AG04449 (cell line): ENCODE results near the gene PRKAG2.
"Not testable (repeated sequence)": the region's sequence is repeated elsewhere in the genome, so short reads cannot be mapped to it uniquely, and the experiment has no call there.

ENCODE experiments used
- CTCF ChIA-PET: fragments of 350-600 bp; formaldehyde crosslinking; extraction: SDS; loops from one replicate; lab custom pipeline; 2021; ENCODE audit warnings: antibody characterized with exemption; lab: Yijun Ruan, JAX
- POLR2A ChIA-PET: fragments of 400-600, 350-600 bp; formaldehyde crosslinking; extraction: SDS; loops from one replicate; lab custom pipeline; 2020; ENCODE audit warnings: antibody characterized with exemption, inconsistent platforms; lab: Yijun Ruan, JAX
- DNase-seq: peaks from one replicate; pipeline ENCODE4 v3.0.0-alpha.2; 2010; ENCODE audit warnings: low read depth, low spot score
- H3K4me3 ChIP-seq: 2 replicates; pipeline ENCODE4 v1.5.1; 2011; ENCODE audit warnings: low read depth, mild to moderate bottlenecking, control low read depth, low read length
- CTCF ChIP-seq: IDR thresholded peaks from one replicate; pipeline ENCODE4 v1.5.1; 2011; ENCODE audit warnings: mild to moderate bottlenecking, moderate library complexity, low read length, control low read depth, inconsistent platforms; ENCODE audit not compliant: insufficient read depth; ENCODE audit errors: missing control alignments

The PRKAG2 gene

DNA sequence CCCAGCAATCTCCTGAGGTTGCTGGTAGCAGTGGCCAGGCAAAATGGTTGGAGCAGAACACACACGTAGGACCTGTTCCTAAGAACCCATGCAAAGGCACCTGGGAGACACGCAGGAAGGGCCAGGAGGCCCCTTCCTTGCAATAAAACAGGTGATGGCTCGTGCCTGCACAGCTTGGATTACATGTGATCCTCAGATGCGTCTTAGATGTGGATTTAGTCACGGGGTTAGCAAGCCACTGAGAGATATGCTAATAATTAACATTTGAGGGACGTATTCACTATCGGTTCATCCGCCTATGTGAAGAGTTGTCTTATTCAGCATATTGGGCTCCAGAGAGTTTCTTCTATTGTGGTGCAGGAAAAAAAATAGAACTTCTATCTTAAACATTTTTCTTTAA is 352.6 kb downstream of the PRKAG2 start:
- no peak for TF ChIP-seq CTCF
- no peak for DNase-seq
- no peak overlapping the region for H3K4me3 ChIP-seq
- ChIA-PET POLR2A (no interaction called here), CTCF (interaction anchor here (1.7 kb wide), 1 partner anchor 14 kb away, joined by 5 read pairs; no protein-coding TSS in a partner anchor)

DNA sequence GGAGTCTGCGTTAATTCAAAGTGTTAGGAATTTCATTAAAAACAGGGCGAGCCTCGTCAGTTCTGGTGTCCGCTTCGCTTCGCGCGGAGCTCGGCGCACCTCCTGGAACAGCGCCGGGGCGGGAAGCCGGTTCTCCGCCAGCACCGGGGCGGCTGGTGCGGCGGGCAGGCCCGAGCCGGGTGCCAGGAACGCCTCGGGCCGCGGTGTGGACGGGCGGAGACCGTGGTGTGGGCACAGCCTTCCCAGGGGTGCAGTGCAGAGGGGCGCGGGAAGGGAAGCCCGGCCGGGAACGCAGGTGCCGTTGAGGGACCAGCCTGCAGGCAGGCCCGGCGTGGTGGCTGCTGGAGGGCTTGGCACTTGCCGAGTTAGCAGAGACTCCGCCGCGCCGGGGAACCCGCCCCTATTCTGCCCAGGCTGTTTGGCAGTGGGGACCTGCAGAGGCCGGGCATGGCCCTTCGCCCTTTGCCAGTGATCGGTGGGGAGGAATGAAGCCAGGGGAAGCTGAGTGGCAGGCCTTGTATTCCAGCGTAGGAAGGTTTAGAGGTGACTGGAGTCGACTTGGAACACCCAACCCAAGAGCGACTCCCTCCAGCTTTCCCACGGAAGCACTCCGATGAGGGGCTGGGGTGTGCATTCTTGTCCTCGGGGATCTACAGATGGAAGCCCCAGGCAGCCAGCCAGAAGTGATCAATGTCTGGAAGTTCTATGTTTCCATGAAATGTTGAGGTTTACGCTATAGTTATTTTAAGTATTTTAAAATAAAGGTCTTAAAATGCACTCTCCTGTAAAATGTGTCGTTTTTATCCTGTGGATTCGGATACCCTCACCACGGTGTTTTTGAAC is 356.3 kb downstream of the PRKAG2 start:
- H3K4me3 ChIP-seq: peak overlapping the region; percentile 62
- ChIA-PET POLR2A (interaction anchor here (0.7 to 1.1 kb wide), 5 partner anchors 17 to 216 kb away, joined by 3 to 5 read pairs (median 3); no protein-coding TSS in a partner anchor), CTCF (interaction anchor here (1.6 kb wide), 2 partner anchors 23 to 211 kb away, joined by 4 read pairs; no protein-coding TSS in a partner anchor)
- no peak for DNase-seq
- TF ChIP-seq CTCF: no peak

GRCh38 chr7:151519765-151520418 is 357.0 kb downstream of the PRKAG2 start, which contains the start of gene RHEB:
Gene RHEB (minus strand): TSS chr7:151519895. CDS start chr7:151519511, 384 bp downstream.
- peak within 1 kb of the TSS; percentile 74 for H3K4me3 ChIP-seq
- POLR2A ChIA-PET: interaction anchor here (0.7 to 1.1 kb wide), 5 partner anchors 16 to 217 kb away, joined by 3 to 5 read pairs (median 3); no protein-coding TSS in a partner anchor
- CTCF ChIA-PET: interaction anchor here (1.6 kb wide), 2 partner anchors 24 to 210 kb away, joined by 4 read pairs; no protein-coding TSS in a partner anchor
- TF ChIP-seq CTCF: no peak
- peak; percentile 95 for DNase-seq

DNA sequence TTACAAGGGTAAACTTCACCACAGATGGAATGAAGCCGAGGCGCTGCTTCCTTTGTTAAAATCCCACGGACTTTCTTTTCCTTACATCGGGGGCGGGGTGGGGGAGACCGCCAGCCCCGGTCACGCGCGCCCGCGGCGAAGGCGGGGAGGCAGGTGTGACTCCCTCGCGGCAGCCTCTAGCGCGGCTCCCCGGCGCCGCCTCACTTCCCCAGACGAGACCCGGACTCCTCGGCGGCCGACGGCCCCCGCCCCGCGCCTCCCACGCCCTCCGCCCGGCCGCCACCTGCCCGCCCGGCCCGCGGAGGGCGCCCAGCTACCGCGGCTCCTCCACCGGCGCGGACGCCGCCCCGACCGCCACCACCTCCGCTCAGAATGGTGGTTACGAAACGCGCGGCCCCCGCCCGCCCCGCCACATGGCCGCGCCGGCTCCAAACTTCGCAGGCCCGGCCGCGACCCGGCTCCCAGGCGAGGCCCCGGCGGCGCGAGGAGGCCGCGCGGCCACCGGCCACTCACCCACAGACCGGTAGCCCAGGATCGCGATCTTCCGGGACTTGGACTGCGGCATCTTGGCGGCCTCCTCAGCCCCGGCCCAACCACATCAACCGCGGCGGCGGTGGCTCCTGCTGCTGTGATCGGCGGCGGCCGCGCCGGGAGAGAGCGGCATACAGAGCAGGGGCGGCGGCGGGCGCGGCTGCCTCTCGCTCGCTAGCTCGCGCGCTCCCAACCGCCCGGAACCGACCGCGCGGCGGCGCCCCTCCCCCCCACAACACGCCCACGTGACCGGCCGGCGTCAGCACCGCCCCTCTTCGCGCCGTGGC is 357.8 kb downstream of the PRKAG2 start:
- peak overlapping the region; percentile 74 for H3K4me3 ChIP-seq
- ChIA-PET CTCF (interaction anchor here (1.1 to 1.6 kb wide), 3 partner anchors 25 to 209 kb away, joined by 3 to 4 read pairs (median 4); no protein-coding TSS in a partner anchor), POLR2A (interaction anchor here (0.9 to 1.1 kb wide), 3 partner anchors 16 to 218 kb away, joined by 3 to 5 read pairs (median 3); no protein-coding TSS in a partner anchor)
- not testable (repeated sequence) for DNase-seq

DNA sequence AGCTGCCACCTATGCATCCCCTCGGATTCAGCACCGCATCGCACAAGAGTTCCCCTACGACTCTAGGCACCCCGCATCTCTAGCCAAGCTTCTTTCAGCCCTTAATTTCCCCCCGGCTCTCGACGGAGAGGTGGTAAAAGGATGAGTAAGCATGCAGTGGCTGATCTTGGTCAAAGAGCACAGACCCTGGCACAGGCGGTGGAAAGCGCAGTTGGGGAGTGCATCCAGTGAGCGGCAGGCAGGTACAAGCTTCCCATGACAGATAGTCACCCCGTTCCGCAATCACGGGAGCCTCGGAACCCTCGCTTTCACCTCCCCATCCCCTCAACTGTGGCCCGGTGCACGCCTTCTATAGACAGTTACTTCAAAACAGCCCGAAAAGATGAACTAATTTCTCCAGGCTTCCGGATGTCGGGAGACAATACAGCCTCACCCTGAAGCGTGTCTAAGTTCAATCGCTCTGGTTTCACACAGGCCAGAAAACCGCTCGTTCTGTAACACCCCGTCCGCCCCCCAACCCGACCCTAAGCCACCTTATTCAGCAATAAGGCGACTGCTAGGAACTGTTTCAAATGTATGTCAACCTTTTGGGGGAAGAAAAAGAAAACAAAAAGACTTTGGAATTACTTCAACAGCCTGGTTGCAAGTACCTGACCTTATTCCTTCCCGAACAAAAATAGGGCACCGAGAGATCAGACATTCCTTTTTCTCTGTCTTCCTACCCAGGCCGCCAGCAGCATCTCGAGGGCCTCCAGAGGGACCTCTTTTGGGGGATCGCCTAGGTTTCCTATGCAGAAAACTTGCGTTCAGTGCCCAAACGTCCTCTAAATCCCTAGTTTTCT is 358.6 kb downstream of the PRKAG2 start:
- peak overlapping the region; percentile 74 for H3K4me3 ChIP-seq
- TF ChIP-seq CTCF: no peak
- ChIA-PET CTCF (interaction anchor here (1.1 to 1.6 kb wide), 7 partner anchors 20 to 240 kb away, joined by 3 to 6 read pairs (median 3); no protein-coding TSS in a partner anchor), POLR2A (interaction anchor here (0.9 to 1.0 kb wide), 2 partner anchors 58 to 114 kb away, joined by 3 read pairs; no protein-coding TSS in a partner anchor)
- DNase-seq: no peak
